ENCODE results near the gene FAM227B. TPM values are rescaled to one million over a fixed set of nuclear protein-coding genes. Genes with fewer than 3 reads are reported as not detected.
A peak's percentile ranks its signal among the peaks of the same experiment; 100 is the strongest.

The FAM227B gene
- total RNA-seq, 1 donor from 2014 or later = 18.5 TPM

GRCh38 chr15:49436751-49437150 lies 183.9 kb downstream of the FAM227B start:
- peaks cover 85% of the 10 kb centered on the region for H3K4me1 ChIP-seq
- intact Hi-C loops (cut with micrococcal nuclease) = no loop called here
- H3K4me3 ChIP-seq = no peak overlapping the region

DNA sequence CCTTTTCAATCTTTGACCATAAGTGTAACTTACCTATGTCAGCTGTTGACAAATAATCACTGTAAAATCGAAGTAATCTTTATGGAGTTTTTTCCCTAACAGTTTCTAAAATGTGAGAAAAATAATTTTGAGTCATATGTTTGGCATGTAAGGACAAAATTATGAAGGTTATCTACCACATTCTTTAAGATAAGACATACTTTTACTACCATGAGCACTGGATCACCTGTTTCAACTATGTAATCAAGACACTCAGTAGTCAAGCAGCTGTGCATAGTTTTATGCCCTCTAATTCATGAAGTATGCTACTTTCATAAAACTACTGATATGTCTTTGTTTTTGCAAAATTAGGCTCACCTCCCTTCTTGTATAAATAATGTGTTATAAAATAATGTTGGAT lies 185.4 kb downstream of the FAM227B start:
- Histone ChIP-seq H3K27ac (replicated peaks) (peak overlapping the region; percentile 81), H3K4me3 (no peak overlapping the region), H3K4me1 (peaks cover 89% of the 10 kb centered on the region), H3K27me3 (ENCODE audit: low read depth) (no peaks in the 10 kb centered on the region), H3K36me3 (no peaks in the 10 kb centered on the region), H3K9me3 (replicated peaks) (no peaks in the 10 kb centered on the region)
- no peak for TF ChIP-seq CTCF (IDR thresholded peaks at IDR 0.05; ENCODE audit: borderline replicate concordance)
- no peak for DNase-seq
- intact Hi-C loops (cut with micrococcal nuclease) = no loop called here

More at GRCh38 chr15:49436751-49437150, 183.9 kb downstream of the FAM227B start:
- DNase-seq = no peak
- no peaks in the 10 kb centered on the region for H3K27me3 ChIP-seq (ENCODE audit: low read depth)
- H3K9me3 ChIP-seq (replicated peaks) = no peaks in the 10 kb centered on the region
- no peak overlapping the region for H3K27ac ChIP-seq (replicated peaks)
- TF ChIP-seq CTCF (IDR thresholded peaks at IDR 0.05; ENCODE audit: borderline replicate concordance) = no peak
- no peaks in the 10 kb centered on the region for H3K36me3 ChIP-seq

DNA sequence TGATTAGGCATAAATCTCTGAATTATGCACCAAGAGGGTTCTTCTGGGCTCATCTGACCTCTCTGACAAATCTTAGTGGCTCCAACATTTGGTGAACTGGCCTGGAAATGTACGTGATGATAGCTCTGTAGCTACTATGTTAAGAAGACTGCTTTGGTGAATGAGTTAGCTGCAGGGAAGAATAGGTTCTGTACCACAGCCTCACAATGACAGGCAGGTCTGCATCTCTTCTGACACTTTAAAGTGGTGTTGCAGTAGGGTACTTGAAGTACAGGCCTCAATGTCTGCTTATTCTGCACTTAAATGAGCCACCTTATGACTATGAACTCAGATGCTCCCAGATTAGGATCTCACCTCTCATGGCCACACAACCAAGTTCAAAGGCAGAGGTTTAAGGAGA lies 190.6 kb downstream of the FAM227B start:
- no peak for TF ChIP-seq CTCF (IDR thresholded peaks at IDR 0.05; ENCODE audit: borderline replicate concordance)
- peaks cover 54% of the 10 kb centered on the region for H3K4me1 ChIP-seq
- H3K4me3 ChIP-seq = peak overlapping the region; percentile 67
- no peaks in the 10 kb centered on the region for H3K9me3 ChIP-seq (replicated peaks)
- peak overlapping the region; percentile 81 for H3K27ac ChIP-seq (replicated peaks)
- intact Hi-C loops (cut with micrococcal nuclease) = no loop called here
- no peaks in the 10 kb centered on the region for H3K27me3 ChIP-seq (ENCODE audit: low read depth)
- DNase-seq = no peak
- H3K36me3 ChIP-seq = no peaks in the 10 kb centered on the region

GRCh38 chr15:49428409-49429095 lies 192.1 kb downstream of the FAM227B start:
- intact Hi-C loops (cut with micrococcal nuclease) = no loop called here
- H3K4me1 ChIP-seq = peaks cover 40% of the 10 kb centered on the region
- no peak for TF ChIP-seq CTCF (IDR thresholded peaks at IDR 0.05; ENCODE audit: borderline replicate concordance)
- peak; percentile 42 for DNase-seq
- H3K27me3 ChIP-seq (ENCODE audit: low read depth) = no peaks in the 10 kb centered on the region
- no peaks in the 10 kb centered on the region for H3K9me3 ChIP-seq (replicated peaks)
- H3K4me3 ChIP-seq = peak overlapping the region; percentile 67
- no peaks in the 10 kb centered on the region for H3K36me3 ChIP-seq
- H3K27ac ChIP-seq (replicated peaks) = peak overlapping the region; percentile 81

- H3K36me3 ChIP-seq = no peaks in the 10 kb centered on the region
- H3K27ac ChIP-seq (replicated peaks) = peak overlapping the region; percentile 81
- TF ChIP-seq CTCF (IDR thresholded peaks at IDR 0.05; ENCODE audit: borderline replicate concordance) = no peak
- intact Hi-C loops (cut with micrococcal nuclease) = no loop called here
- H3K9me3 ChIP-seq (replicated peaks) = no peaks in the 10 kb centered on the region
- no peaks in the 10 kb centered on the region for H3K27me3 ChIP-seq (ENCODE audit: low read depth)
- peak overlapping the region; percentile 67 for H3K4me3 ChIP-seq
- peaks cover 36% of the 10 kb centered on the region for H3K4me1 ChIP-seq
- no peak for DNase-seq
Observed at GRCh38 chr15:49427372-49427771, 193.2 kb downstream of the FAM227B start.
